Parathyroid adenoma (tissue), 2 donors: ENCODE data around the gene DTNA.

Source experiments
- H2AFZ ChIP-seq: fragments of 300-600 bp; sonication (generic); one replicate; pipeline ENCODE4 v1.7.0; 2017; ENCODE audit warnings: antibody characterized with exemption, mild to moderate bottlenecking
- H3K27ac ChIP-seq: fragments of 300-600 bp; sonication (generic); one replicate; pipeline ENCODE4 v1.7.0; 2017
- H3K27me3 ChIP-seq: fragments of 300-600 bp; sonication (generic); one replicate; pipeline ENCODE4 v1.7.0; 2017; ENCODE audit warnings: low read length; ENCODE audit not compliant: control insufficient read depth, insufficient read depth
- H3K36me3 ChIP-seq: fragments of 300-600 bp; sonication (generic); one replicate; pipeline ENCODE4 v1.7.0; 2017; ENCODE audit warnings: low read length; ENCODE audit not compliant: control insufficient read depth, insufficient read depth
- H3K4me1 ChIP-seq: fragments of 300-600 bp; sonication (generic); one replicate; pipeline ENCODE4 v1.7.0; 2017; ENCODE audit warnings: control low read depth
- H3K4me2 ChIP-seq: fragments of 300-600 bp; sonication (generic); one replicate; pipeline ENCODE4 v1.7.0; 2017; ENCODE audit warnings: low read length
- H3K4me3 ChIP-seq: fragments of 300-600 bp; sonication (generic); one replicate; pipeline ENCODE4 v1.7.0; 2017; ENCODE audit warnings: low read depth, low read length
- H3K79me2 ChIP-seq: fragments of 300-600 bp; sonication (generic); one replicate; pipeline ENCODE4 v1.7.0; 2017; ENCODE audit warnings: control low read depth
- H3K9ac ChIP-seq: fragments of 300-600 bp; sonication (generic); one replicate; pipeline ENCODE4 v1.7.0; 2017; ENCODE audit warnings: mild to moderate bottlenecking
- H3K9me3 ChIP-seq: fragments of 300-600 bp; sonication (generic); one replicate; pipeline ENCODE4 v1.7.0; 2017; ENCODE audit warnings: low read length; ENCODE audit not compliant: control insufficient read depth
- TF ChIP-seq, protein P1 (sequence below): fragments of 300-600 bp; sonication (generic); IDR thresholded peaks from one replicate; pipeline ENCODE4 v1.7.0; 2017; ENCODE audit warnings: antibody characterized with exemption, mild to moderate bottlenecking
- donor health status: primary hyperparathyroidism.

The DTNA gene

GRCh38 chr18:34779112-34779511, 69.0 kb downstream of the DTNA start:
- TF ChIP-seq, protein P1, sequence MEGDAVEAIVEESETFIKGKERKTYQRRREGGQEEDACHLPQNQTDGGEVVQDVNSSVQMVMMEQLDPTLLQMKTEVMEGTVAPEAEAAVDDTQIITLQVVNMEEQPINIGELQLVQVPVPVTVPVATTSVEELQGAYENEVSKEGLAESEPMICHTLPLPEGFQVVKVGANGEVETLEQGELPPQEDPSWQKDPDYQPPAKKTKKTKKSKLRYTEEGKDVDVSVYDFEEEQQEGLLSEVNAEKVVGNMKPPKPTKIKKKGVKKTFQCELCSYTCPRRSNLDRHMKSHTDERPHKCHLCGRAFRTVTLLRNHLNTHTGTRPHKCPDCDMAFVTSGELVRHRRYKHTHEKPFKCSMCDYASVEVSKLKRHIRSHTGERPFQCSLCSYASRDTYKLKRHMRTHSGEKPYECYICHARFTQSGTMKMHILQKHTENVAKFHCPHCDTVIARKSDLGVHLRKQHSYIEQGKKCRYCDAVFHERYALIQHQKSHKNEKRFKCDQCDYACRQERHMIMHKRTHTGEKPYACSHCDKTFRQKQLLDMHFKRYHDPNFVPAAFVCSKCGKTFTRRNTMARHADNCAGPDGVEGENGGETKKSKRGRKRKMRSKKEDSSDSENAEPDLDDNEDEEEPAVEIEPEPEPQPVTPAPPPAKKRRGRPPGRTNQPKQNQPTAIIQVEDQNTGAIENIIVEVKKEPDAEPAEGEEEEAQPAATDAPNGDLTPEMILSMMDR = no peak
- no peak overlapping the region for H3K9ac ChIP-seq
- H3K4me2 ChIP-seq = no peak overlapping the region
- H3K27ac ChIP-seq = no peak overlapping the region
- no peaks in the 10 kb centered on the region for H3K9me3 ChIP-seq
- H3K79me2 ChIP-seq = no peaks in the 10 kb centered on the region
- H3K4me1 ChIP-seq = no peaks in the 10 kb centered on the region
- H3K36me3 ChIP-seq = no peaks in the 10 kb centered on the region
- no peaks in the 10 kb centered on the region for H3K27me3 ChIP-seq
- H2AFZ ChIP-seq = no peak overlapping the region
- no peak overlapping the region for H3K4me3 ChIP-seq

DNA sequence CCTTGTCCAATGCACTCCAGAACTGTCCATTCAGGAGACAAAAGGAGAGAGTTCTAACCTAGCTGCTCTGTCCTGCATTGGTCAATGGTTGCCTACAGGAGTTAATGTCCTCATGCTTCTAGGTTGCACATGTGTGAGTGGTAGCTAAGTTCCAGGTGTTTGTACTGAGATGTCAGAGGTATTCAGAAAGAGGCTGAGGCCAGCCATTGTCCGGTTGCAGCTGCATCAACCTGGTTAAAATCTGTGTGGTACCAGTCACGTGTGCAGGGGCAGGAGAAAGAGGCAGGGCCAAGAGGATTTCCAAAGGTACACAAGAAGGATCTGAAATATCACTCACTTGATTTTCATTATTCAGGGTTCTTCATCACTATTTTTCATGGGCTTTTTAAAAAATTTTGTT, 70.8 kb downstream of the DTNA start:
- Histone ChIP-seq H3K4me3 (no peak overlapping the region), H3K9ac (no peak overlapping the region), H3K4me2 (no peak overlapping the region), H2AFZ (no peak overlapping the region), H3K4me1 (no peaks in the 10 kb centered on the region), H3K79me2 (no peaks in the 10 kb centered on the region), H3K27ac (no peak overlapping the region), H3K36me3 (no peaks in the 10 kb centered on the region), H3K9me3 (no peaks in the 10 kb centered on the region), H3K27me3 (no peaks in the 10 kb centered on the region)
- TF ChIP-seq, protein P1 = no peak

- Histone ChIP-seq H2AFZ (peak overlapping the region; percentile 6), H3K4me3 (no peak overlapping the region), H3K9me3 (no peaks in the 10 kb centered on the region), H3K36me3 (no peaks in the 10 kb centered on the region), H3K27ac (no peak overlapping the region), H3K4me1 (no peaks in the 10 kb centered on the region), H3K4me2 (no peak overlapping the region), H3K9ac (no peak overlapping the region), H3K27me3 (no peaks in the 10 kb centered on the region), H3K79me2 (no peaks in the 10 kb centered on the region)
- TF ChIP-seq, protein P1 = no peak
Measured at GRCh38 chr18:34783501-34783900, 73.4 kb downstream of the DTNA start.

DNA sequence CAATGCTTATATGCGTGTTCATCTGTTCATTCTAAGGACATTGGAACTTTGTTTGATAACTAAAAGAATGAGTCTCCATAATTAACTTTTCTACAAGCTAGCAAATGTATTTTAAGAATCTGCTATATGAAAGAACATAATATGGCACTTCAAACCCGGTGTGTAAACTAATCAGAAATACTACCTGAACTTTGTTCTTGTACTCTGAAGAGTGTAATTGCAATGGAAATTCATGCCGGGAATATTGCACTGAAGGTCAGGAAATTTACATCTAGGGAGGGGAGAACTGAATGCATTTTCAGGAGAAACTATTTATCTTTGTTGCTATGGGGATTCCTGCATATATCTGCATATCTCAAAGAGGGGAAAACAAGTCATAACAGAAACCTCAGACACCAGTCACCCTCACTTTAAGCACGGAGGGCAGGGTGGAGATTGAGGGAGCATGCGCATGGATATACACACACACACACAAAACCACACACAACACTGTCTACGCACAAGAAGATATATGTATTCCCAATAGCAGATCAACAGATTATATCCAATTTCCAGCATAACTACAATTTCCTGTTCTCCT, 76.2 kb downstream of the DTNA start:
- Histone ChIP-seq H3K9me3 (no peaks in the 10 kb centered on the region), H3K27me3 (no peaks in the 10 kb centered on the region), H3K36me3 (no peaks in the 10 kb centered on the region), H3K4me1 (no peaks in the 10 kb centered on the region), H3K27ac (no peak overlapping the region), H3K9ac (no peak overlapping the region), H3K4me3 (no peak overlapping the region), H3K4me2 (no peak overlapping the region), H3K79me2 (no peaks in the 10 kb centered on the region), H2AFZ (no peak overlapping the region)
- TF ChIP-seq, protein P1 = no peak

DNA sequence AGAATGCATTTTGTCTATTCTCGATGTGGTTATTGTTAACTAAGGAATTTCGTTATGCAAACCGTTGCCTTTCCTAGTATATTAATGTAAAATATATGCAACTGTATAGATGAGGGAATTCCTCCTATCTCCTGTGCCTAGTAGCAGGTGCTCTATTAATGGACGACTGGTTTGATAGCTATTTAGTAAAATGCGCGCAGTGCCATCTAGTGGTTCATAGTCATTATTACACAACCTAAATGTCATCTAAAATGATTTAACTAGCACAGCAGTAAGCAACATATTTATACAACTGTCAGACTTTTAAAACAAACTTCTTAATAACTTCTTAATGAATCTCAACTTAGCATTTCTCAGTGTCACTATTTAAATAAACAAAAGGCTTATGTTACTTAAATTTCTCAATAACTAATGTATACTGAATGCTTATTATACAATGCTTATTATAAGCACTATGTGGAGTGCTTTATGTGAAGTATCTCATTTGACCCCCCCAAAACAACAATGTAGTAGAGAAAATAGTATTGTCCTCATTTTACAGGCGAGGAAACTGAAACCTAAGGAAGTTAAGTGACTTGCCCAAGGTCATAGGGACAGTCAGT, 77.9 kb downstream of the DTNA start:
- no peaks in the 10 kb centered on the region for H3K9me3 ChIP-seq
- no peak overlapping the region for H3K9ac ChIP-seq
- no peaks in the 10 kb centered on the region for H3K36me3 ChIP-seq
- H3K27ac ChIP-seq = no peak overlapping the region
- H3K4me1 ChIP-seq = no peaks in the 10 kb centered on the region
- TF ChIP-seq, protein P1 = peak; percentile 88
- H3K4me3 ChIP-seq = no peak overlapping the region
- no peaks in the 10 kb centered on the region for H3K27me3 ChIP-seq
- no peaks in the 10 kb centered on the region for H3K79me2 ChIP-seq
- H2AFZ ChIP-seq = no peak overlapping the region
- H3K4me2 ChIP-seq = no peak overlapping the region
